Left cardiac atrium (tissue), 4 donors: Measurements from ENCODE around the gene GRIK4. TPM values are rescaled to one million over a fixed set of nuclear protein-coding genes. Genes with fewer than 3 reads are reported as not detected.

Experiments used
- ATAC-seq, 2 donors: fragments of 200-7000 bp; cut with Tn5 transposase; one replicate each; pipeline ENCODE4 v1.9.1; 2020; ENCODE audit warnings: mild to moderate bottlenecking in 2 of 2, moderate library complexity in 2 of 2
- DNase-seq: peaks from one replicate; pipeline ENCODE4 v3.0.0-alpha.2; 2020
- intact Hi-C, 2 donors: fragments of 100-400 bp; cut with DNase I; formaldehyde crosslinking; loops; one replicate each; pipeline versions ENCODE4 v1.14.1 to v1.15.1; 2022 to 2023
- total RNA-seq, 2 donors: library from RNA; stranded (reverse); fragmentation: NEBNext Ultra II Directional; extraction: Animal tissue kit (Norgen Biotek cat#: 25700); gene quantifications; one replicate each; pipeline ENCODE4 v1.2.1, GENCODE V29; 2021
- donor health status: DM: no; HTN: yes; CAD: no.
- donor health status: DM: no; HTN: yes; CAD: no; lungs with severe emphysema.
- donor health status: DM: yes; HTN: yes; CAD: no.
- donor health status: Dilated cardiomyopathy.

Gene GRIK4
- total RNA-seq, 2 donors from 2014 or later: 0.35 to 0.55 TPM

- DNase-seq (no peak), ATAC-seq (peak; percentile 59 to 84)
- intact Hi-C loops: no loop called here
Observed at GRCh38 chr11:120894202-120894985, 382.8 kb downstream of the GRIK4 start.

- ATAC-seq: no peak
- intact Hi-C loops: no loop called here
Observed at GRCh38 chr11:120896687-120897086, 385.1 kb downstream of the GRIK4 start.

GRCh38 chr11:120898568-120898967 lies 387.0 kb downstream of the GRIK4 start:
- ATAC-seq: no peak
- intact Hi-C loops: no loop called here
- no peak for DNase-seq

More at GRCh38 chr11:120896687-120897086, 385.1 kb downstream of the GRIK4 start:
- no peak for DNase-seq

- DNase-seq: no peak
- no peak for ATAC-seq
- intact Hi-C loops: no loop called here
Observed at GRCh38 chr11:120899720-120900119, 388.2 kb downstream of the GRIK4 start.

- ATAC-seq (peak; percentile 47 to 63), DNase-seq (no peak)
- intact Hi-C loops: no loop called here
Observed at GRCh38 chr11:120900643-120901042, 389.1 kb downstream of the GRIK4 start.

GRCh38 chr11:120903686-120904085 lies 392.1 kb downstream of the GRIK4 start:
- intact Hi-C loops: no loop called here
- no peak for DNase-seq
- no peak for ATAC-seq

- intact Hi-C loops: no loop called here
- no peak for DNase-seq
- ATAC-seq: no peak
Observed at GRCh38 chr11:120904116-120904515, 392.6 kb downstream of the GRIK4 start.

GRCh38 chr11:120906766-120907165 lies 395.2 kb downstream of the GRIK4 start:
- no peak for DNase-seq
- ATAC-seq: no peak
- intact Hi-C loops: no loop called here

GRCh38 chr11:120907971-120908370 lies 396.4 kb downstream of the GRIK4 start:
- ATAC-seq (no peak), DNase-seq (no peak)
- intact Hi-C loops: no loop called here

GRCh38 chr11:120908461-120909181 lies 397.1 kb downstream of the GRIK4 start:
- ATAC-seq: peak in 1 of 2 donors; percentile 73
- DNase-seq: no peak
- intact Hi-C loops: no loop called here

- intact Hi-C loops: no loop called here
- no peak for ATAC-seq
Observed at GRCh38 chr11:120909676-120910416, 398.3 kb downstream of the GRIK4 start.

GRCh38 chr11:120911943-120912342 lies 400.4 kb downstream of the GRIK4 start:
- no peak for DNase-seq
- ATAC-seq: no peak
- intact Hi-C loops: no loop called here

More at GRCh38 chr11:120909676-120910416, 398.3 kb downstream of the GRIK4 start:
- no peak for DNase-seq

GRCh38 chr11:120912504-120912903 lies 401.0 kb downstream of the GRIK4 start:
- no peak for DNase-seq
- ATAC-seq: peak in 1 of 2 donors; percentile 42
- intact Hi-C loops: no loop called here

GRCh38 chr11:120912915-120913314 lies 401.4 kb downstream of the GRIK4 start:
- DNase-seq: no peak
- ATAC-seq: no peak
- intact Hi-C loops: no loop called here

- ATAC-seq (no peak), DNase-seq (no peak)
- intact Hi-C loops: no loop called here
Observed at GRCh38 chr11:120914021-120914420, 402.5 kb downstream of the GRIK4 start.

- intact Hi-C loops: no loop called here
- DNase-seq: no peak
- no peak for ATAC-seq
Observed at GRCh38 chr11:120914601-120915000, 403.1 kb downstream of the GRIK4 start.

GRCh38 chr11:120917559-120918239 lies 406.2 kb downstream of the GRIK4 start:
- no peak for DNase-seq
- no peak for ATAC-seq
- intact Hi-C loops: no loop called here

GRCh38 chr11:120918257-120918656 lies 406.7 kb downstream of the GRIK4 start:
- DNase-seq: no peak
- intact Hi-C loops: no loop called here
- no peak for ATAC-seq

- no peak for DNase-seq
- peak; percentile 47 to 57 for ATAC-seq
- intact Hi-C loops: no loop called here
Observed at GRCh38 chr11:120919045-120919444, 407.5 kb downstream of the GRIK4 start.
